GM12874 (cell line): ENCODE measurements around the gene CAMTA1.

Experiments used
- CTCF ChIP-seq: IDR thresholded peaks from 2 replicates; pipeline ENCODE4 v1.5.1; 2011; ENCODE audit warnings: low read depth, mild to moderate bottlenecking, control low read depth, low read length, moderate library complexity; ENCODE audit not compliant: insufficient read depth

The CAMTA1 gene

DNA sequence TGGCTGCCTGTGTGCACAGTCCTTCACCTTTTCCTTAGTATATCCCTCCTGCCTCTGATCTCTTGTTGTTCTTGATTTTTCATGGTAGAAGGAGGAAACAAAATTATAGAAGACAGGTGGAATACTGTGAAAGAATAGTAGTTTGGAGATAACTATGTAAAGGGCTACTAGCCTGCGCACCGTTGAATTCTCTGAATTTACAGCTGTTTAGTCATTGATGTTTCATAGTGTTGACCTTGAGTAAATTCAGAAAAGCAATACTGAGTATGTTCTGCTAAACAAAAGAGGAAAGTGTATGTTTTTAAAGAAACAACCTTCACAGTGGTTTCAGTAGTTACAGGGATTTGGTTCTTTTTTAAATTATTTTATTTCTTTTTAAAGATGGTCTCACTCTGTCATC, 18.1 kb downstream of the CAMTA1 start:
- no peak for TF ChIP-seq CTCF

GRCh38 chr1:6805004-6805416, 19.8 kb downstream of the CAMTA1 start:
- TF ChIP-seq CTCF = no peak

- TF ChIP-seq CTCF = no peak
Observed at GRCh38 chr1:6807782-6808181, 22.5 kb downstream of the CAMTA1 start.

- no peak for TF ChIP-seq CTCF
Observed at GRCh38 chr1:6809461-6809860, 24.2 kb downstream of the CAMTA1 start.

- no peak for TF ChIP-seq CTCF
Observed at GRCh38 chr1:6811583-6811982, 26.3 kb downstream of the CAMTA1 start.

DNA sequence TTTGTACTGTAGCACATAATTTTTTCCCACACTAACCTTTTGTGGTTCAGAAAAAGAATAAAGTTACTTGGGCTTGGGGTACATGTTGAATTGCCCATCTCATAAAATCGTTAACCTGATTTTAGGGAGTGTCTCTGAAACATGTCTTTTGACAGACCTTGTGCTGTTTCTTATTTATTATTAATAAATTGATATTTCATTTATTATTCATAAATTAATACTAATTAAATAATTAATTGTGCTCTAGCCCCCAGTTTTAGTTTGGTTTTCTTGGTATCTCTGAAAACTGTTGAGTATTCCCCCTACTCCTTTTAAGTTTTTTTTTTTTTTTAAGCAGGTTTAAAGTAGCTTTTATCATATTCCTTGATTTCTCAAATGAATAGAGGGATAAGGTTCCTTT, 27.9 kb downstream of the CAMTA1 start:
- no peak for TF ChIP-seq CTCF

GRCh38 chr1:6815726-6816125, 30.5 kb downstream of the CAMTA1 start:
- no peak for TF ChIP-seq CTCF
